Neural progenitor cell (in vitro differentiated cells): ENCODE measurements around the gene CTNNA3. TPM values are rescaled to one million over a fixed set of nuclear protein-coding genes. Genes with fewer than 3 reads are reported as not detected.

ENCODE experiments used
- DNase-seq: peaks from one replicate; pipeline ENCODE4 v3.0.0-alpha.2; 2016; ENCODE audit warnings: low spot score
- H2AFZ ChIP-seq: fragments of 200-600 bp; sonication (generic); replicated peaks from 2 replicates; pipeline ENCODE4 v1.6.1; 2016; ENCODE audit warnings: antibody characterized with exemption
- H3F3A ChIP-seq: fragments of 200-600 bp; sonication (generic); 2 replicates; pipeline ENCODE4 v1.6.1; 2016; ENCODE audit warnings: antibody characterized with exemption, low read depth
- H3K27ac ChIP-seq: fragments of 200-600 bp; sonication (generic); 2 replicates; pipeline ENCODE4 v1.5.1; 2016; ENCODE audit warnings: mild to moderate bottlenecking
- H3K27me3 ChIP-seq: fragments of 200-600 bp; sonication (generic); 2 replicates; pipeline ENCODE4 v1.6.1; 2016; ENCODE audit warnings: mild to moderate bottlenecking, moderate library complexity
- H3K36me3 ChIP-seq: fragments of 200-600 bp; sonication (generic); 2 replicates; pipeline ENCODE4 v1.5.1; 2016
- H3K4me1 ChIP-seq: fragments of 200-600 bp; sonication (generic); 2 replicates; pipeline ENCODE4 v1.6.1; 2016; ENCODE audit warnings: mixed run types
- H3K4me2 ChIP-seq: fragments of 200-600 bp; sonication (generic); 2 replicates; pipeline ENCODE4 v1.6.1; 2016
- H3K4me3 ChIP-seq: fragments of 200-600 bp; sonication (generic); 2 replicates; pipeline ENCODE4 v1.5.1; 2016
- H3K79me2 ChIP-seq: fragments of 200-600 bp; sonication (generic); 2 replicates; pipeline ENCODE4 v1.6.1; 2016; ENCODE audit warnings: low read depth
- H3K9ac ChIP-seq: fragments of 200-600 bp; sonication (generic); 2 replicates; pipeline ENCODE4 v1.6.1; 2016
- H3K9me3 ChIP-seq: fragments of 200-600 bp; sonication (generic); 2 replicates; pipeline ENCODE4 v1.5.1; 2016; ENCODE audit warnings: low read depth
- H4K20me1 ChIP-seq: fragments of 200-600 bp; sonication (generic); 2 replicates; pipeline ENCODE4 v1.6.1; 2016; ENCODE audit warnings: low read depth
- H3K27ac Mint-ChIP-seq: 3 replicates; pipeline ENCODE4 v1.8.0; 2021; ENCODE audit warnings: mixed read lengths
- H3K27me3 Mint-ChIP-seq: 2 replicates; pipeline ENCODE4 v1.8.0; 2022; ENCODE audit warnings: low read depth, mild to moderate bottlenecking, inconsistent platforms, moderate library complexity, mixed read lengths; ENCODE audit not compliant: insufficient read depth
- H3K36me3 Mint-ChIP-seq: 3 replicates; pipeline ENCODE4 v1.8.0; 2021; ENCODE audit warnings: mixed read lengths
- H3K4me1 Mint-ChIP-seq: 3 replicates; pipeline ENCODE4 v1.8.0; 2021; ENCODE audit warnings: mixed read lengths
- H3K4me3 Mint-ChIP-seq: 3 replicates; pipeline ENCODE4 v1.8.0; 2021; ENCODE audit warnings: mild to moderate bottlenecking, moderate library complexity, mixed read lengths
- H3K9me3 Mint-ChIP-seq: 3 replicates; pipeline ENCODE4 v1.8.0; 2020; ENCODE audit warnings: mixed read lengths
- CTCF ChIP-seq: fragments of 200-600 bp; sonication (generic); IDR thresholded peaks from 2 replicates; pipeline ENCODE4 v1.5.1; 2017; ENCODE audit warnings: antibody characterized with exemption, mild to moderate bottlenecking
- EZH2 ChIP-seq: fragments of 200-600 bp; sonication (generic); IDR thresholded peaks from 2 replicates; pipeline ENCODE4 v1.6.1; 2017; ENCODE audit warnings: antibody characterized with exemption, mild to moderate bottlenecking, moderate library complexity
- EZH2phosphoT487 ChIP-seq: fragments of 200-600 bp; sonication (generic); IDR thresholded peaks from 2 replicates; pipeline ENCODE4 v1.6.1; 2017; ENCODE audit warnings: antibody characterized with exemption
- total RNA-seq: library from RNA; depleted of rRNA; stranded (reverse); fragments of >200 nt; gene quantifications from 2 replicates; pipeline ENCODE4 v1.2.3, GENCODE V29; 2015; ENCODE audit warnings: low replicate concordance

CTNNA3 gene
- total RNA-seq, 1 donor from 2014 or later: 12.9 TPM

- TF ChIP-seq EZH2: no peak
- no peak for TF ChIP-seq EZH2phosphoT487
- TF ChIP-seq CTCF: no peak
- no peaks in the 10 kb centered on the region for H4K20me1 ChIP-seq
- Mint-ChIP-seq H3K36me3 (no peaks in the 10 kb centered on the region), H3K27me3 (no peaks in the 10 kb centered on the region), H3K4me1 (no peaks in the 10 kb centered on the region), H3K27ac (no peak overlapping the region), H3K9me3 (no peaks in the 10 kb centered on the region), H3K4me3 (no peak overlapping the region)
- H3K9ac ChIP-seq: no peak overlapping the region
- H3K4me2 ChIP-seq: no peak overlapping the region
- no peaks in the 10 kb centered on the region for H3K79me2 ChIP-seq
- H3K27me3 ChIP-seq: no peaks in the 10 kb centered on the region
- H3F3A ChIP-seq: no peaks in the 10 kb centered on the region
- H3K36me3 ChIP-seq: no peaks in the 10 kb centered on the region
- no peak overlapping the region for H2AFZ ChIP-seq
- no peak overlapping the region for H3K27ac ChIP-seq
- no peaks in the 10 kb centered on the region for H3K9me3 ChIP-seq
- H3K4me3 ChIP-seq: no peak overlapping the region
- peaks cover 7% of the 10 kb centered on the region for H3K4me1 ChIP-seq
- DNase-seq: no peak
Measured at GRCh38 chr10:67140641-67141040, 555.4 kb downstream of the CTNNA3 start.

- H3K9me3 ChIP-seq: no peaks in the 10 kb centered on the region
- Mint-ChIP-seq H3K36me3 (no peaks in the 10 kb centered on the region), H3K27ac (no peak overlapping the region), H3K4me1 (no peaks in the 10 kb centered on the region), H3K9me3 (no peaks in the 10 kb centered on the region), H3K27me3 (no peaks in the 10 kb centered on the region), H3K4me3 (no peak overlapping the region)
- DNase-seq: no peak
- TF ChIP-seq EZH2: no peak
- TF ChIP-seq CTCF: no peak
- no peak for TF ChIP-seq EZH2phosphoT487
- H4K20me1 ChIP-seq: no peaks in the 10 kb centered on the region
- no peaks in the 10 kb centered on the region for H3K4me1 ChIP-seq
- no peak overlapping the region for H3K27ac ChIP-seq
- no peak overlapping the region for H3K4me2 ChIP-seq
- H2AFZ ChIP-seq: no peak overlapping the region
- H3K79me2 ChIP-seq: no peaks in the 10 kb centered on the region
- H3K36me3 ChIP-seq: no peaks in the 10 kb centered on the region
- H3K9ac ChIP-seq: no peak overlapping the region
- no peaks in the 10 kb centered on the region for H3F3A ChIP-seq
- no peak overlapping the region for H3K4me3 ChIP-seq
- H3K27me3 ChIP-seq: no peaks in the 10 kb centered on the region
Measured at GRCh38 chr10:67127441-67127840, 568.6 kb downstream of the CTNNA3 start.

- no peak overlapping the region for H3K9ac ChIP-seq
Measured at GRCh38 chr10:67119651-67120050, 576.3 kb downstream of the CTNNA3 start.

More at GRCh38 chr10:67119651-67120050, 576.3 kb downstream of the CTNNA3 start:
- no peaks in the 10 kb centered on the region for H3F3A ChIP-seq
- no peaks in the 10 kb centered on the region for H3K27me3 Mint-ChIP-seq
- H3K27ac Mint-ChIP-seq: no peak overlapping the region
- H2AFZ ChIP-seq: no peak overlapping the region
- no peak for DNase-seq
- no peak overlapping the region for H3K4me2 ChIP-seq
- TF ChIP-seq CTCF (no peak), EZH2phosphoT487 (no peak), EZH2 (no peak)
- H3K27me3 ChIP-seq: no peaks in the 10 kb centered on the region
- no peak overlapping the region for H3K27ac ChIP-seq
- H3K4me3 ChIP-seq: no peak overlapping the region
- H3K4me1 ChIP-seq: no peaks in the 10 kb centered on the region
- no peaks in the 10 kb centered on the region for H3K36me3 Mint-ChIP-seq
- no peaks in the 10 kb centered on the region for H3K36me3 ChIP-seq
- no peaks in the 10 kb centered on the region for H4K20me1 ChIP-seq
- no peaks in the 10 kb centered on the region for H3K79me2 ChIP-seq
- no peaks in the 10 kb centered on the region for H3K9me3 ChIP-seq
- no peaks in the 10 kb centered on the region for H3K9me3 Mint-ChIP-seq
- no peaks in the 10 kb centered on the region for H3K4me1 Mint-ChIP-seq
- H3K4me3 Mint-ChIP-seq: no peak overlapping the region
